ENCODE measurements around the gene TM2D1. TPM values are rescaled to one million over a fixed set of nuclear protein-coding genes. Genes with fewer than 3 reads are reported as not detected.
"Not testable (repeated sequence)": the region's sequence is repeated elsewhere in the genome, so short reads cannot be mapped to it uniquely, and the experiment has no call there.

The TM2D1 gene
- polyA plus RNA-seq, 1 experiment = 30.3 TPM

DNA sequence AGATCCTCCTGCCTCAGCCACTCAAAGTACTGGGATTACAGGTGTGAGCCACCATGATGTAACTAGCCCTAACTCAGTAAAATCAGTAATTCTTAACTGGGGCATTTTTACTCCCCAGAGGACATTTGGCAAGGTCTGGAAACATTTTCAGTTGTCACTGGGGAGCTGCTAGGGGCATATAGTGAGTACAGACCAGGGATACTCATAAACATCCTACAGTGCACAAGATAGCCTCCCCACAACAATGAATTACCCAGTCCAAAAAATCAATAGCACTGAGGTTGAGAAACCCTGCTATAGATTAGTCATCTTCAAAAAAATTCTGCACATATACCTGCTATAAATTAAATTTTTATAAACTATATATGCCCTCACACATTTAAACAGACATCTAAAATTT is 13.0 kb downstream of the TM2D1 start:
- peaks cover 3% of the 10 kb centered on the region for H3K36me3 ChIP-seq (ENCODE audit: control insufficient read depth, insufficient read depth, low read length)
- ChIA-PET POLR2A (no interaction called here), CTCF (interaction anchor here (0.6 kb wide), 1 partner anchor 17 kb away, joined by 4 read pairs; no protein-coding TSS in a partner anchor)
- TF ChIP-seq, protein P1, sequence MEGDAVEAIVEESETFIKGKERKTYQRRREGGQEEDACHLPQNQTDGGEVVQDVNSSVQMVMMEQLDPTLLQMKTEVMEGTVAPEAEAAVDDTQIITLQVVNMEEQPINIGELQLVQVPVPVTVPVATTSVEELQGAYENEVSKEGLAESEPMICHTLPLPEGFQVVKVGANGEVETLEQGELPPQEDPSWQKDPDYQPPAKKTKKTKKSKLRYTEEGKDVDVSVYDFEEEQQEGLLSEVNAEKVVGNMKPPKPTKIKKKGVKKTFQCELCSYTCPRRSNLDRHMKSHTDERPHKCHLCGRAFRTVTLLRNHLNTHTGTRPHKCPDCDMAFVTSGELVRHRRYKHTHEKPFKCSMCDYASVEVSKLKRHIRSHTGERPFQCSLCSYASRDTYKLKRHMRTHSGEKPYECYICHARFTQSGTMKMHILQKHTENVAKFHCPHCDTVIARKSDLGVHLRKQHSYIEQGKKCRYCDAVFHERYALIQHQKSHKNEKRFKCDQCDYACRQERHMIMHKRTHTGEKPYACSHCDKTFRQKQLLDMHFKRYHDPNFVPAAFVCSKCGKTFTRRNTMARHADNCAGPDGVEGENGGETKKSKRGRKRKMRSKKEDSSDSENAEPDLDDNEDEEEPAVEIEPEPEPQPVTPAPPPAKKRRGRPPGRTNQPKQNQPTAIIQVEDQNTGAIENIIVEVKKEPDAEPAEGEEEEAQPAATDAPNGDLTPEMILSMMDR (IDR thresholded peaks at IDR 0.05; ENCODE audit: insufficient read depth, low read depth, low read length) = no peak
- H3K4me3 ChIP-seq (ENCODE audit: low read depth, low read length) = no peak overlapping the region
- H3K27me3 ChIP-seq (ENCODE audit: control insufficient read depth, insufficient read depth, low read length) = no peaks in the 10 kb centered on the region
- DNase-seq (ENCODE audit: low read depth) = no peak

DNA sequence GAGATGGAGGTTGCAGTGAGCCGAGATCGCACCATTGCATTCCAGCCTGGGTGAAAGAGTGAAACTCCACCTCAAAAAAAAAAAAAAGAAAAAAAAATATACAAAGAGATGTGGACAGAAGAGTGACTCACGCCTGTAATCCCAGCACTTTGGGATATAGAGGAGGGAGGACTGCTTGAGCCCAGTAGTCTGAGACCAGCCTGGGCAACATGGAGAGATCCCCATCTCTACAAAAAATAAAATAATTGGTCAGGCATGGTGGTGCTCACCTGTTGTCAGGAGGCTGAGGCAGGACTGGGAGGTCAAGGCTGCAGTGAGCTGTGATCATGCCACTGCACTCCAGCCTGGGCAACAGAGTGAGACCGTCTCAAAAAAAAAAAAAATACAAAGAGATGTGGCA is 13.7 kb downstream of the TM2D1 start:
- H3K27me3 ChIP-seq (ENCODE audit: control insufficient read depth, insufficient read depth, low read length); H3K4me3 ChIP-seq (ENCODE audit: low read depth, low read length); H3K36me3 ChIP-seq (ENCODE audit: control insufficient read depth, insufficient read depth, low read length); POLR2A ChIA-PET; DNase-seq (ENCODE audit: low read depth): not testable (repeated sequence)
- CTCF ChIA-PET = interaction anchor here (0.6 kb wide), 1 partner anchor 18 kb away, joined by 4 read pairs; no protein-coding TSS in a partner anchor

DNA sequence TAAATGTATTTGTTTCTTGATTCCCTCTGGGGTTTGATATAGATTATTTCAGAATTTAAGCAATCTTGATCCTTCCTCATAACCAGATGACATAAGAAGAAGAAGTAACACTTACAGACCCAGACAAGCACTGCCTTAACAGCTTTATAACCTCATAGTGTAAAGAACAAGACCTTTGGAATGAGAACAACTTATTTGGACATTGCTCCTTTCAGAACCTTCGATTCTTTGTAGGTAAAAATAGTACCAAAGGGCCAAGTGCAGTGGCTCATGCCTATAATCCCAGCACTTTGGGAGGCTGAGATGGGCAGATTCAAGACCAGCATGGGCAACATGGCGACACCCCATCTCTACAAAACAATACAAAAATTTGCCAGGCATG is 15.0 kb downstream of the TM2D1 start:
- ChIA-PET CTCF (no interaction called here), POLR2A (no interaction called here)
- no peak for DNase-seq (ENCODE audit: low read depth)
- Histone ChIP-seq H3K4me3 (ENCODE audit: low read depth, low read length) (no peak overlapping the region), H3K27me3 (ENCODE audit: control insufficient read depth, insufficient read depth, low read length) (no peaks in the 10 kb centered on the region), H3K36me3 (ENCODE audit: control insufficient read depth, insufficient read depth, low read length) (peaks cover 7% of the 10 kb centered on the region)
- TF ChIP-seq, protein P1 (IDR thresholded peaks at IDR 0.05; ENCODE audit: insufficient read depth, low read depth, low read length) = no peak

DNA sequence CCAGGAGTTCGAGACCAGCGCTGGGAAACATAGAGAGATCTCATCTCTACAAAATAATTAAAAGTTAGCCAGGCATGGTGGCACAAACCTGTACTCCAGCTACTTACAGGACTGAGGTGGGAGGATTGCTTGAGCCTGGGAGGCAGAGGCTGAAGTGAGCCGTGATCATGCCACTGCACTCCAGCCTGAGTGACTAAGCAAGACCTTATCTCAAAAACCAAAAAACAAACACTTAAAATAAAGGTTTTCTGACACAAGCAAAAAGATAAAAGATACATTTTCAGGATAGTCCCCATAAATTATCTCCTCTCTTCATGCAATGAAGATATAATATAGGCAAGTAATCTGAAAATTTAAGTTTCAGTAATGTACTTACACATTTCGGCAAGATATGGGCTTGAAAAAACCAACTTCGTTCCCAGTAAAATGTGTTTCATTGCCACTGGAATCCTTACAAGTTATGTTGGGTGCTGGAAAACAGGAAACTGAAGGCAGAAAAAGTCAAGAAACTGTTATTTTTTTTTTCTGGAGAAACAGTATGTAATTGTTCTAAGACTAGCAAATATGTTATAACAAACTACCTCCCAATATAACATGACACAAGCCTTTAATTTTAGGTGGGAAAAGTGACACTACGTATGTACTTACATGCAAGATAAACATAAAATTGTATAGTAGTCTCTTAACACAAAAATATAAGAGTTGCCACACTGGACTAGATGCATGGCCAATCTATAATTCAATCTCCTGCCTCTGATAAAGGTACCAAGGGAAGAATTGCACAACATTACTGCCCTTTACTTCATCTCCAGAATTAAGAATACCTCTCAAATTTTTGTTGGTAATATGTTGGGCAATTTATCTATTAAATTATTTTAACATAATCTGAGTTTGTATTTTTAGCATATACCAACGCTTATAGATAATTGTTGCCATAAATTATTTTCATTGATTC is 15.7 kb downstream of the TM2D1 start:
- no peak for DNase-seq (ENCODE audit: low read depth)
- H3K27me3 ChIP-seq (ENCODE audit: control insufficient read depth, insufficient read depth, low read length) = no peaks in the 10 kb centered on the region
- ChIA-PET POLR2A (no interaction called here), CTCF (no interaction called here)
- H3K4me3 ChIP-seq (ENCODE audit: low read depth, low read length) = no peak overlapping the region
- H3K36me3 ChIP-seq (ENCODE audit: control insufficient read depth, insufficient read depth, low read length) = peaks cover 7% of the 10 kb centered on the region
- TF ChIP-seq, protein P1 (IDR thresholded peaks at IDR 0.05; ENCODE audit: insufficient read depth, low read depth, low read length) = no peak

DNA sequence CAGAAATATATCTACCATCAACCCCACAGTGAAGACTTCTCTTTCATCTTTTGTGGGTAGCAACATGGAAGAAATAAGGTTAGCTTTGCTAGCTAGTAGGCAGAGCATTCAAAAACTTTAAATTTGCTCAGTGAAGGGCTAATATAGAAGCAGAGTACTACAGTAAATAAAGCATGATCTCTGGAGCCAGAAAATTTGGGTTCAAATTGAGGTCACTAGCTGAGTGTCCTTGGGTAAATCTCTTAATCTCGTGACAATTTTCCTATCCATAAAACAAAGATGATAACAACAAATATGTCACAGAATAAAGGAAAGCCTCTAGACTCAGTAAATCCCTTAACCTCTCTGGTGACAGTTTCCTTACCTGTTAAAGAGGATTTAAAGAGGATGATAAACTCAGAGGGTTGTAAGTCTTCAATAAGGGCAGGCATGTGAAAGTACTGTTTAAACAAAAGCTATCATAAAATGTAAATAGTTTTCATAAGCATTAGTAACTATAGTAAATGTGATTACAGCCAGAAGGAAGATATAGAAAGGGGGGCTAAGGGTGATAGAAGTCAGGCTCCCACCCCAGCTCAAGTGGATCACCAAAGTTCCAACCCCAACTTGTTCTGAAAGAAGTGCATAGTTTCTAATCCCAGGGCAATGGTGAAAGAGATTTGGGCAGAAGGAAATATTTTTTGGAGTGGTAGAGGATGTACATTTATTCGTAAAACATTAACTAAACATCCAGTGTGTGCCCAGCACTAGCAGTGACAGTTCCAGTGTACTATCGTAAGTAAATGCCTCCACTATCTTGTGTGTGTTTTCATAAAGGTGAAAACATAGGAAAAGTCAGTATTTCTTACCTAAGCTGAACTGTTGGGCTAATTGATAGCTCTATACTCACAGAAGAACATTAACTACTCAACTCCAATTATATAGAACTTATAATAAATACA is 24.8 kb downstream of the TM2D1 start:
- no peak for DNase-seq (ENCODE audit: low read depth)
- no peak overlapping the region for H3K4me3 ChIP-seq (ENCODE audit: low read depth, low read length)
- no peaks in the 10 kb centered on the region for H3K27me3 ChIP-seq (ENCODE audit: control insufficient read depth, insufficient read depth, low read length)
- ChIA-PET POLR2A (no interaction called here), CTCF (no interaction called here)
- TF ChIP-seq, protein P1 (IDR thresholded peaks at IDR 0.05; ENCODE audit: insufficient read depth, low read depth, low read length) = no peak
- H3K36me3 ChIP-seq (ENCODE audit: control insufficient read depth, insufficient read depth, low read length) = peaks cover 2% of the 10 kb centered on the region

All from BJ (cell line).